PC-3 (cell line): ENCODE measurements around the gene SLITRK6.

Experiments used
- CTCF ChIP-seq: fragments of 300-600 bp; sonication (generic); conservative IDR thresholded peaks from 2 replicates; pipeline ENCODE4 v1.5.1; 2017; ENCODE audit warnings: antibody characterized with exemption, low read depth, mild to moderate bottlenecking, low read length
- EZH2 ChIP-seq: fragments of 300-600 bp; sonication (generic); IDR thresholded peaks from one replicate; pipeline ENCODE4 v1.6.1; 2017; ENCODE audit warnings: antibody characterized with exemption, mild to moderate bottlenecking, low read length; ENCODE audit not compliant: unreplicated experiment

DNA sequence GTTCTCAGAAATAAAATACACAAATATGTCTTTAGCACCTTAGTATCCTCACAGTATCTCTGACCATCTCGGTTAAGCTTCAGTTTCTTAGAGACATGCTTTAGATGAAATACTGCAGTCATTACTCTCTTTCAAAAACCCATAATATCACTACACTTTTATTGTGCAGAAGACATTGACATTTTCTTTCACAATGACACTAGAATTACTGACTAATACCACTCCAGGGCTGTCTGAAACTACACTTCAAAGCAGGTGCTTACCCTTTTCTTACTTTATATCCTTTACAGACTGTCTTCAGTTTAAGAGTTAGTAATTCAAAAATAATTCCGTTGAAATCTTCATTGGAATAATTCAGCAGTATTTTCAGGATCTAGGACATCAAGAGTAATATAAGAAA is 42.2 kb upstream of the SLITRK6 start:
- TF ChIP-seq CTCF (no peak), EZH2 (no peak)
